Panc1 (cell line): Measurements from ENCODE around the gene ERICH4. TPM values are rescaled to one million over a fixed set of nuclear protein-coding genes. Genes with fewer than 3 reads are reported as not detected.

Experiments used
- ATAC-seq: fragments of 200-7000 bp; cut with Tn5 transposase; 2 replicates; pipeline ENCODE4 v1.9.1; 2020; ENCODE audit warnings: mild to moderate bottlenecking, moderate library complexity
- BruUV-seq: library from RNA; stranded (reverse); fragments of 400-500 nt; replicated peaks from 2 replicates; lab custom pipeline; 2021; lab: Mats Ljungman, UMichigan
- CTCF ChIA-PET: fragments of 300-600 bp; sonication (Branson Sonifier 250); formaldehyde crosslinking; loops from one replicate; lab custom pipeline; 2022; ENCODE audit warnings: antibody characterized with exemption; lab: Charles Lee
- POLR2A ChIA-PET: fragments of 300-600 bp; sonication (Branson Sonifier 250); formaldehyde crosslinking; loops from one replicate; lab custom pipeline; 2022; ENCODE audit warnings: antibody characterized with exemption; lab: Charles Lee
- DNase-seq: peaks from one replicate; pipeline ENCODE4 v3.0.0-alpha.2; 2010; ENCODE audit warnings: low read depth, low spot score
- H3K27ac ChIP-seq: 2 replicates; pipeline ENCODE4 v1.5.1; 2011; ENCODE audit warnings: mild to moderate bottlenecking, low read length, inconsistent platforms
- H3K27me3 ChIP-seq: fragments of 200-500 bp; sonication (Bioruptor generic); 2 replicates; pipeline ENCODE4 v1.6.0; 2014; ENCODE audit warnings: low read length, inconsistent platforms; ENCODE audit not compliant: control insufficient read depth, insufficient read depth
- H3K36me3 ChIP-seq: fragments of 200-500 bp; sonication (Bioruptor generic); 2 replicates; pipeline ENCODE4 v1.5.1; 2014; ENCODE audit warnings: inconsistent platforms, mild to moderate bottlenecking, low read length, moderate library complexity; ENCODE audit not compliant: control insufficient read depth, insufficient read depth
- H3K4me1 ChIP-seq: 2 replicates; pipeline ENCODE4 v1.5.1; 2011; ENCODE audit warnings: inconsistent platforms, mild to moderate bottlenecking, low read length, moderate library complexity; ENCODE audit not compliant: control insufficient read depth, insufficient read depth
- H3K4me3 ChIP-seq, 2 experiments: 2 replicates each; pipeline ENCODE4 v1.5.1; 2011 to 2012; ENCODE audit warnings: low read depth in 2 of 2, low read length in 2 of 2, mild to moderate bottlenecking in 2 of 2, inconsistent platforms in 1 of 2, moderate library complexity in 1 of 2
- H3K9me3 ChIP-seq: fragments of 200-500 bp; sonication (Bioruptor generic); 2 replicates; pipeline ENCODE4 v1.5.1; 2014; ENCODE audit warnings: low read depth, mild to moderate bottlenecking, inconsistent platforms, low read length, moderate library complexity; ENCODE audit not compliant: control insufficient read depth, insufficient read depth
- POLR2AphosphoS5 ChIP-seq: IDR thresholded peaks from 2 replicates; pipeline ENCODE4 v1.6.1; 2012; ENCODE audit warnings: mild to moderate bottlenecking, low read depth, low read length, moderate library complexity
- SIN3A ChIP-seq: IDR thresholded peaks from 2 replicates; pipeline ENCODE4 v1.6.1; 2012; ENCODE audit warnings: low read depth, mild to moderate bottlenecking, low read length, moderate library complexity, borderline replicate concordance; ENCODE audit not compliant: insufficient read depth
- TCF7L2 ChIP-seq: IDR thresholded peaks from 2 replicates; pipeline ENCODE4 v1.6.1; 2011; ENCODE audit warnings: mild to moderate bottlenecking, low read depth, low read length, inconsistent platforms
- in situ Hi-C: cut with HindIII; loops from 2 replicates; pipeline ENCODE4 v1.10.0; 2016; ENCODE audit warnings: low sequenced_read_pairs, low pct_unique_long_range_greater_than_20kb
- intact Hi-C: fragments of 100-400 bp; cut with micrococcal nuclease; formaldehyde crosslinking; loops from one replicate; pipeline ENCODE4 v1.10.0; 2022; ENCODE audit not compliant: unreplicated experiment
- total RNA-seq: library from RNA; stranded (reverse); gene quantifications from one replicate; pipeline ENCODE4 v1.2.1, GENCODE V29; 2021; ENCODE audit not compliant: unreplicated experiment
- TF ChIP-seq, protein P1 (sequence below): fragments of 450-650 bp; IDR thresholded peaks from 2 replicates; pipeline ENCODE4 v1.5.1; 2017; ENCODE audit warnings: mild to moderate bottlenecking
- TF ChIP-seq, protein P2 (sequence below), 2 experiments: IDR thresholded peaks; 2 replicates each; pipeline ENCODE4 v1.6.1; 2011 to 2012; ENCODE audit warnings: low read depth in 2 of 2, control low read depth in 1 of 2, low read length in 1 of 2, mild to moderate bottlenecking in 1 of 2, moderate library complexity in 1 of 2; ENCODE audit not compliant: insufficient read depth in 1 of 2

ERICH4 gene
- total RNA-seq, 1 experiment from 2014 or later: not detected

DNA sequence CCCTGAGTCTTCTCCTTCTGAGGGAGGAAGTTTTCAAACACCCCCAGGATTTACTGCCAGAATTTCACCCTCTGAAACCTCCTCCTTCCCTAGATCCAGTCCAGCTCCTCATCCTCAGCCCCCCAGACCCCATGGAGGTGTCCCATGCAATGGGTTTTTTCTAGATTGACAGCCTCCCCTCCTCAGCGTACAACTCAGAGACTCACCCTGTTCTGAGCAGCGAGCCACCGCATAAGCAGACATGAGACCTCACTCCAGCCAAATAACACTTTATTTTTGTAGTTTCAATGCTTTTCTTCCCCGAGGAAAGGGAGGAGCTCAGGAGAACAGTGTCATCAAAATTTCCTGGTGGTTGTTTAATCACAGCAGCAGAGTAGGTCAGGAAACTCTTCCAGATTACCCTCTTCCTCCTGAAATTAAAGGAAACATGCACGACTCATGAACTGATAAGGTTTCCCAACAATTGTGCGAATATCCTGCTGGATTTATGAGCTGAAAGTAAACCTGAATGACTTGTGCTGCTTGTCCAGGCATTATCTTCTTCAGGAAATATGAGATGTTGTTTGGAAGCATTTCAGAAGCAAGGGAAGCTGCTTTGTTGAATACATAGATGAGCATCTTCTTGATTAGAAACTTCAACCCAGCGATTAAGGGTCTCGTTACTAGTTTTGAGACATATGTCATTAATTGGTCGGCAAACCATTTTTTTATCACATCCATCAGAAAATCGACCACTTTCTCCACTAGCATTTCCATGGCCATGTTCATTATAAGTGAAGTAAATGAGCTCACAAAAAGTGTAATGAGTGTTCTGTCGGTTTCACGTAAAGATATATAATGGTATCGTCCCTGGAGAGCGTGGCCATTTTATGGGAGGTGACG is 36.2 kb downstream of the ERICH4 start:
- in situ Hi-C loops: no loop called here
- H3K36me3 ChIP-seq: no peaks in the 10 kb centered on the region
- DNase-seq (no peak), ATAC-seq (no peak)
- POLR2A ChIA-PET: no interaction called here
- peaks cover 5% of the 10 kb centered on the region for H3K27me3 ChIP-seq
- no peak overlapping the region for H3K4me3 ChIP-seq
- TF ChIP-seq POLR2AphosphoS5 (no peak), SIN3A (no peak), TCF7L2 (no peak)
- TF ChIP-seq, protein P1, sequence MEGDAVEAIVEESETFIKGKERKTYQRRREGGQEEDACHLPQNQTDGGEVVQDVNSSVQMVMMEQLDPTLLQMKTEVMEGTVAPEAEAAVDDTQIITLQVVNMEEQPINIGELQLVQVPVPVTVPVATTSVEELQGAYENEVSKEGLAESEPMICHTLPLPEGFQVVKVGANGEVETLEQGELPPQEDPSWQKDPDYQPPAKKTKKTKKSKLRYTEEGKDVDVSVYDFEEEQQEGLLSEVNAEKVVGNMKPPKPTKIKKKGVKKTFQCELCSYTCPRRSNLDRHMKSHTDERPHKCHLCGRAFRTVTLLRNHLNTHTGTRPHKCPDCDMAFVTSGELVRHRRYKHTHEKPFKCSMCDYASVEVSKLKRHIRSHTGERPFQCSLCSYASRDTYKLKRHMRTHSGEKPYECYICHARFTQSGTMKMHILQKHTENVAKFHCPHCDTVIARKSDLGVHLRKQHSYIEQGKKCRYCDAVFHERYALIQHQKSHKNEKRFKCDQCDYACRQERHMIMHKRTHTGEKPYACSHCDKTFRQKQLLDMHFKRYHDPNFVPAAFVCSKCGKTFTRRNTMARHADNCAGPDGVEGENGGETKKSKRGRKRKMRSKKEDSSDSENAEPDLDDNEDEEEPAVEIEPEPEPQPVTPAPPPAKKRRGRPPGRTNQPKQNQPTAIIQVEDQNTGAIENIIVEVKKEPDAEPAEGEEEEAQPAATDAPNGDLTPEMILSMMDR: no peak
- TF ChIP-seq, protein P2, sequence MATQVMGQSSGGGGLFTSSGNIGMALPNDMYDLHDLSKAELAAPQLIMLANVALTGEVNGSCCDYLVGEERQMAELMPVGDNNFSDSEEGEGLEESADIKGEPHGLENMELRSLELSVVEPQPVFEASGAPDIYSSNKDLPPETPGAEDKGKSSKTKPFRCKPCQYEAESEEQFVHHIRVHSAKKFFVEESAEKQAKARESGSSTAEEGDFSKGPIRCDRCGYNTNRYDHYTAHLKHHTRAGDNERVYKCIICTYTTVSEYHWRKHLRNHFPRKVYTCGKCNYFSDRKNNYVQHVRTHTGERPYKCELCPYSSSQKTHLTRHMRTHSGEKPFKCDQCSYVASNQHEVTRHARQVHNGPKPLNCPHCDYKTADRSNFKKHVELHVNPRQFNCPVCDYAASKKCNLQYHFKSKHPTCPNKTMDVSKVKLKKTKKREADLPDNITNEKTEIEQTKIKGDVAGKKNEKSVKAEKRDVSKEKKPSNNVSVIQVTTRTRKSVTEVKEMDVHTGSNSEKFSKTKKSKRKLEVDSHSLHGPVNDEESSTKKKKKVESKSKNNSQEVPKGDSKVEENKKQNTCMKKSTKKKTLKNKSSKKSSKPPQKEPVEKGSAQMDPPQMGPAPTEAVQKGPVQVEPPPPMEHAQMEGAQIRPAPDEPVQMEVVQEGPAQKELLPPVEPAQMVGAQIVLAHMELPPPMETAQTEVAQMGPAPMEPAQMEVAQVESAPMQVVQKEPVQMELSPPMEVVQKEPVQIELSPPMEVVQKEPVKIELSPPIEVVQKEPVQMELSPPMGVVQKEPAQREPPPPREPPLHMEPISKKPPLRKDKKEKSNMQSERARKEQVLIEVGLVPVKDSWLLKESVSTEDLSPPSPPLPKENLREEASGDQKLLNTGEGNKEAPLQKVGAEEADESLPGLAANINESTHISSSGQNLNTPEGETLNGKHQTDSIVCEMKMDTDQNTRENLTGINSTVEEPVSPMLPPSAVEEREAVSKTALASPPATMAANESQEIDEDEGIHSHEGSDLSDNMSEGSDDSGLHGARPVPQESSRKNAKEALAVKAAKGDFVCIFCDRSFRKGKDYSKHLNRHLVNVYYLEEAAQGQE (IDR thresholded peaks at IDR 0.05; ENCODE audit: insufficient read depth in 1 of 2, low read depth in 2 of 2, low read length in 1 of 2): no peak
- H3K27ac ChIP-seq: no peak overlapping the region
- H3K9me3 ChIP-seq: no peaks in the 10 kb centered on the region
- intact Hi-C loops: no loop called here
- BruUV-seq: no TSS peak
- CTCF ChIA-PET: no interaction called here
- no peaks in the 10 kb centered on the region for H3K4me1 ChIP-seq

DNA sequence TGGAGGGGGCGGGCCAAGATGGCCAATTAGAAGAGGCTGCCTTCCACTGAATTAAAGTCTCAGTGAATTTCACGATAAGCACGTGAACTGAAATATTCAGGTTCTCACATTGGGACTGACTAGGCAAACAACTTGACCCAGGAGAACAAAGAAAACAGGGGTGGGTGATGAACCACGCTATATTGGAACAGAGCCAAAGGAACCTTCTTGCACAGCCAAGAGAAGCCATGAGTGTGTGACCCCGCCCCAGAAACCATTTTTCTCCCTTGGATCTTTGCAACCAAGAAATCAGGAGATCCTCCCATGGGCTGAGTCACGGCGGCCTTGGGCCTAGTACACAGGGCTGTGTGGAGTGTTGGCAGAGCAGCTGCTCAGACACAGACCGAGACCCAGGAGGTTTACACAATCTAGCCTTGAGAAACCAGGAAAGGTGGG is 36.8 kb downstream of the ERICH4 start:
- H3K27me3 ChIP-seq: peaks cover 5% of the 10 kb centered on the region
- H3K9me3 ChIP-seq: no peaks in the 10 kb centered on the region
- BruUV-seq: no TSS peak
- no peak for DNase-seq
- H3K36me3 ChIP-seq: no peaks in the 10 kb centered on the region
- in situ Hi-C loops: no loop called here
- CTCF ChIA-PET: no interaction called here
- H3K27ac ChIP-seq: no peak overlapping the region
- no peaks in the 10 kb centered on the region for H3K4me1 ChIP-seq
- POLR2A ChIA-PET: no interaction called here
- H3K4me3 ChIP-seq: no peak overlapping the region
- TF ChIP-seq, protein P1: no peak
- no peak for TF ChIP-seq POLR2AphosphoS5
- no peak for TF ChIP-seq SIN3A
- TF ChIP-seq, protein P2 (IDR thresholded peaks at IDR 0.05; ENCODE audit: insufficient read depth in 1 of 2, low read depth in 2 of 2, low read length in 1 of 2): no peak
- TF ChIP-seq TCF7L2: no peak
- intact Hi-C loops: no loop called here
- no peak for ATAC-seq
